Astrocyte (in vitro differentiated cells and primary cell): ENCODE measurements around the gene RAB40C. TPM values are rescaled to one million over a fixed set of nuclear protein-coding genes. Genes with fewer than 3 reads are reported as not detected.

Experiments used
- DNase-seq: peaks from one replicate; pipeline ENCODE4 v3.0.0-alpha.2; 2010; ENCODE audit warnings: low read depth
- FAIRE-seq: peaks from 2 replicates; lab custom pipeline; 2011; peaks lifted over from hg19 to GRCh38; lab: Jason Lieb, UNC
- H2AFZ ChIP-seq: 2 replicates; pipeline ENCODE4 v1.6.0; 2012; ENCODE audit warnings: low read depth, low read length, inconsistent platforms
- H3K27ac ChIP-seq: 2 replicates; pipeline ENCODE4 v1.5.1; 2011; ENCODE audit warnings: low read depth, low read length, inconsistent platforms
- H3K27me3 ChIP-seq: 2 replicates; pipeline ENCODE4 v1.6.0; 2011; ENCODE audit warnings: low read length, inconsistent platforms; ENCODE audit not compliant: insufficient read depth
- H3K36me3 ChIP-seq: 2 replicates; pipeline ENCODE4 v1.5.1; 2011; ENCODE audit warnings: low read length, inconsistent platforms; ENCODE audit not compliant: insufficient read depth
- H3K4me1 ChIP-seq: 2 replicates; pipeline ENCODE4 v1.5.1; 2011; ENCODE audit warnings: low read length, inconsistent platforms; ENCODE audit not compliant: insufficient read depth
- H3K4me2 ChIP-seq: 2 replicates; pipeline ENCODE4 v1.6.0; 2012; ENCODE audit warnings: low read length, inconsistent platforms
- H3K4me3 ChIP-seq: 2 replicates; pipeline ENCODE4 v1.5.1; 2011; ENCODE audit warnings: low read depth, mild to moderate bottlenecking, low read length, inconsistent platforms; ENCODE audit not compliant: insufficient read depth
- H3K79me2 ChIP-seq: 2 replicates; pipeline ENCODE4 v1.6.0; 2012; ENCODE audit warnings: mild to moderate bottlenecking, low read length, inconsistent platforms; ENCODE audit not compliant: insufficient read depth
- H3K9ac ChIP-seq: 2 replicates; pipeline ENCODE4 v1.6.0; 2012; ENCODE audit warnings: mild to moderate bottlenecking, low read length, inconsistent platforms
- H3K9me3 ChIP-seq: 2 replicates; pipeline ENCODE4 v1.5.1; 2012; ENCODE audit warnings: low read depth, mild to moderate bottlenecking, low read length, inconsistent platforms; ENCODE audit not compliant: insufficient read depth
- H4K20me1 ChIP-seq: 2 replicates; pipeline ENCODE4 v1.6.0; 2012; ENCODE audit warnings: low read length, inconsistent platforms; ENCODE audit not compliant: insufficient read depth
- H3K27ac Mint-ChIP-seq: one replicate; pipeline ENCODE4 v1.8.0; 2021; ENCODE audit warnings: mild to moderate bottlenecking, mixed read lengths; ENCODE audit not compliant: unreplicated experiment
- H3K27me3 Mint-ChIP-seq: one replicate; pipeline ENCODE4 v1.8.0; 2021; ENCODE audit warnings: low read depth, mixed read lengths; ENCODE audit not compliant: unreplicated experiment
- H3K36me3 Mint-ChIP-seq: one replicate; pipeline ENCODE4 v1.8.0; 2021; ENCODE audit warnings: low read depth, mixed read lengths; ENCODE audit not compliant: unreplicated experiment
- H3K4me1 Mint-ChIP-seq: one replicate; pipeline ENCODE4 v1.8.0; 2021; ENCODE audit warnings: low read depth, mixed read lengths; ENCODE audit not compliant: unreplicated experiment
- H3K4me3 Mint-ChIP-seq: one replicate; pipeline ENCODE4 v1.8.0; 2021; ENCODE audit warnings: mild to moderate bottlenecking, moderate library complexity, mixed read lengths; ENCODE audit not compliant: unreplicated experiment
- H3K9me3 Mint-ChIP-seq: one replicate; pipeline ENCODE4 v1.8.0; 2021; ENCODE audit warnings: mild to moderate bottlenecking, mixed read lengths; ENCODE audit not compliant: unreplicated experiment
- CTCF ChIP-seq: IDR thresholded peaks from 2 replicates; pipeline ENCODE4 v1.5.1; 2011; ENCODE audit warnings: low read depth, mild to moderate bottlenecking, inconsistent platforms, low read length, moderate library complexity; ENCODE audit not compliant: insufficient read depth
- EZH2 ChIP-seq: IDR thresholded peaks from 2 replicates; pipeline ENCODE4 v1.6.1; 2012; ENCODE audit warnings: mild to moderate bottlenecking, low read length, inconsistent platforms; ENCODE audit not compliant: insufficient read depth
- total RNA-seq: library from RNA; stranded (reverse); gene quantifications from 2 replicates; pipeline ENCODE4 v1.2.1, GENCODE V29; 2021

The RAB40C gene
- total RNA-seq, 1 donor from 2014 or later = 13.0 TPM

DNA sequence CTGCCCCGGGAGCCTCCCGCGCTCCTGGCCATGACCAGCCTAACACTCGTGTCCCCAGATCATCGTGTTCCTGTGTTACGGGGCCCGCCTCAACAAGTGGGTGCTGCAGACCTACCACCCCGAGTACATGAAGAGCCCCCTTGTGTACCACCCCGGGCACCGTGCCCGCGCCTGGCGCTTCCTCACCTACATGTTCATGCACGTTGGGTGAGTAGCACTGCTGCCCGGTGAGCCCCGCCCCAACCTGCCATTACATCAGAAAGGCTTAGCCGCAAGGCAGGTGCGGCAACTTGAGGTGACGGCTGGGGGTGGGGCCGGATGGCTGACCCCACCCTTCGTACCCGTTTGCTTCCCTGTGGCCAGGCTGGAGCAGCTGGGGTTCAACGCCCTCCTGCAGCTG is 87.0 kb downstream of the RAB40C start:
- no peak for FAIRE-seq
- H3K9me3 Mint-ChIP-seq = no peaks in the 10 kb centered on the region
- H3K4me3 Mint-ChIP-seq = no peak overlapping the region

GRCh38 chr16:677316-678190 is 87.7 kb downstream of the RAB40C start:
- H3K9me3 Mint-ChIP-seq = no peaks in the 10 kb centered on the region

More for the DNA sequence above, 87.0 kb downstream of the RAB40C start:
- Histone ChIP-seq H3K79me2 (peaks cover 17% of the 10 kb centered on the region), H3K27me3 (no peaks in the 10 kb centered on the region), H3K36me3 (peaks cover 2% of the 10 kb centered on the region), H3K9ac (no peak overlapping the region), H4K20me1 (peaks cover 51% of the 10 kb centered on the region), H3K27ac (no peak overlapping the region), H3K9me3 (no peaks in the 10 kb centered on the region), H3K4me2 (no peak overlapping the region), H2AFZ (no peak overlapping the region), H3K4me1 (peaks cover 22% of the 10 kb centered on the region), H3K4me3 (no peak overlapping the region)
- Mint-ChIP-seq H3K27ac (no peak overlapping the region), H3K27me3 (no peaks in the 10 kb centered on the region), H3K4me1 (peaks cover 8% of the 10 kb centered on the region), H3K36me3 (peaks cover 8% of the 10 kb centered on the region)
- no peak for TF ChIP-seq CTCF
- TF ChIP-seq EZH2 = no peak
- no peak for DNase-seq

More at GRCh38 chr16:677316-678190, 87.7 kb downstream of the RAB40C start:
- FAIRE-seq (no peak), DNase-seq (no peak)
- Mint-ChIP-seq H3K4me3 (no peak overlapping the region), H3K27me3 (no peaks in the 10 kb centered on the region), H3K27ac (no peak overlapping the region), H3K36me3 (peaks cover 9% of the 10 kb centered on the region), H3K4me1 (peaks cover 12% of the 10 kb centered on the region)
- Histone ChIP-seq H3K4me3 (no peak overlapping the region), H3K9ac (no peak overlapping the region), H3K4me2 (no peak overlapping the region), H3K4me1 (peaks cover 26% of the 10 kb centered on the region), H3K36me3 (peaks cover 3% of the 10 kb centered on the region), H3K79me2 (peaks cover 23% of the 10 kb centered on the region), H3K9me3 (no peaks in the 10 kb centered on the region), H3K27me3 (no peaks in the 10 kb centered on the region), H4K20me1 (peaks cover 51% of the 10 kb centered on the region), H3K27ac (no peak overlapping the region), H2AFZ (no peak overlapping the region)
- TF ChIP-seq EZH2 = no peak
- TF ChIP-seq CTCF = no peak
